GM12878 (cell line): ENCODE measurements around the gene C2CD4D. TPM values are rescaled to one million over a fixed set of nuclear protein-coding genes. Genes with fewer than 3 reads are reported as not detected.

Experiments
- ATAC-seq: fragments of 200-7000 bp; cut with Tn5 transposase; 3 replicates; pipeline ENCODE4 v1.9.1; 2020; ENCODE audit warnings: mild to moderate bottlenecking, moderate library complexity
- BruUV-seq: library from RNA; stranded (reverse); fragments of 400-500 nt; replicated peaks from 2 replicates; lab custom pipeline; 2021; lab: Mats Ljungman, UMichigan
- CTCF ChIA-PET: fragments of 300-600 bp; sonication (Branson Sonifier 250); formaldehyde crosslinking; extraction: SDS; loops from one replicate; lab custom pipeline; 2021; ENCODE audit warnings: inconsistent platforms; lab: Yijun Ruan, JAX
- POLR2A ChIA-PET: fragments of 350-600 bp; formaldehyde crosslinking; extraction: SDS; loops from one replicate; lab custom pipeline; 2021; ENCODE audit warnings: inconsistent platforms; lab: Charles Lee
- RAD21 ChIA-PET: fragments of 300-600 bp; sonication (Branson Sonifier 250); formaldehyde crosslinking; loops from one replicate; lab custom pipeline; 2023; ENCODE audit warnings: antibody characterized with exemption; ENCODE audit not compliant: unreplicated experiment; lab: Charles Lee
- SMC1A ChIA-PET: fragments of 300-600 bp; sonication (Branson Sonifier 250); formaldehyde crosslinking; loops from one replicate; lab custom pipeline; 2023; ENCODE audit not compliant: unreplicated experiment, uncharacterized antibody; lab: Charles Lee
- DNase-seq: peaks from one replicate; pipeline ENCODE4 v3.0.0-alpha.2; 2011; ENCODE audit warnings: low read depth, low spot score
- FAIRE-seq: peaks from 3 replicates; lab custom pipeline; 2011; peaks lifted over from hg19 to GRCh38; lab: Jason Lieb, UNC
- H2AFZ ChIP-seq: 2 replicates; pipeline ENCODE4 v1.6.0; 2011; ENCODE audit warnings: low read depth, low read length, control low read depth; ENCODE audit not compliant: control insufficient read depth
- H3K27ac ChIP-seq: 2 replicates; pipeline ENCODE4 v1.5.1; 2011; ENCODE audit warnings: control low read depth; ENCODE audit not compliant: control insufficient read depth, insufficient read depth
- H3K27me3 ChIP-seq, 2 experiments: replicated peaks in 1 of 2; 2 replicates each; pipeline versions ENCODE4 v1.6.0 to v1.6.1; 2011; ENCODE audit warnings: low read length in 1 of 2; ENCODE audit not compliant: control insufficient read depth in 2 of 2, insufficient read depth in 2 of 2
- H3K36me3 ChIP-seq, 2 experiments: 2 replicates each; pipeline ENCODE4 v1.5.1; 2011; ENCODE audit warnings: low read length in 1 of 2; ENCODE audit not compliant: control insufficient read depth in 2 of 2, insufficient read depth in 2 of 2
- H3K4me1 ChIP-seq: 2 replicates; pipeline ENCODE4 v1.6.1; 2011; ENCODE audit warnings: mild to moderate bottlenecking, low read length, moderate library complexity, mixed read lengths; ENCODE audit not compliant: control insufficient read depth, insufficient read depth
- H3K4me2 ChIP-seq: 2 replicates; pipeline ENCODE4 v1.6.0; 2011; ENCODE audit warnings: control low read depth; ENCODE audit not compliant: control insufficient read depth, insufficient read depth
- H3K4me3 ChIP-seq: fragments of 200-600 bp; sonication (generic); 2 replicates; pipeline ENCODE4 v1.5.1; 2016
- H3K79me2 ChIP-seq: 2 replicates; pipeline ENCODE4 v1.6.0; 2011; ENCODE audit warnings: low read length; ENCODE audit not compliant: control insufficient read depth, insufficient read depth
- H3K9ac ChIP-seq: 2 replicates; pipeline ENCODE4 v1.8.0; 2011; ENCODE audit warnings: low read length, control low read depth, mixed read lengths; ENCODE audit not compliant: control insufficient read depth, insufficient read depth
- H3K9me3 ChIP-seq: replicated peaks from 3 replicates; pipeline ENCODE4 v1.5.1; 2011; ENCODE audit warnings: mild to moderate bottlenecking, low read length; ENCODE audit not compliant: control insufficient read depth, insufficient read depth
- H4K20me1 ChIP-seq: 2 replicates; pipeline ENCODE4 v1.6.0; 2011; ENCODE audit not compliant: control insufficient read depth, insufficient read depth
- BHLHE40 ChIP-seq, 2 experiments: fragments of 450-650 bp in 1 of 2; IDR thresholded peaks; 2 replicates each; pipeline ENCODE4 v1.6.1; 2011 to 2017; ENCODE audit warnings: low read depth in 2 of 2, borderline replicate concordance in 1 of 2, improper control_type of control experiment in 1 of 2, low read length in 1 of 2, mild to moderate bottlenecking in 1 of 2
- CBFB ChIP-seq: IDR thresholded peaks from 2 replicates; pipeline ENCODE4 v1.6.1; 2016; ENCODE audit warnings: antibody characterized with exemption, low read depth
- CEBPB ChIP-seq, 2 experiments: fragments of 150-350 bp in 1 of 2; IDR thresholded peaks; 2 replicates each; pipeline ENCODE4 v1.6.1; 2012 to 2014; ENCODE audit warnings: low read depth in 2 of 2, low read length in 2 of 2, borderline replicate concordance in 1 of 2, inconsistent platforms in 1 of 2
- CHD4 ChIP-seq: fragments of 200-600 bp; sonication (generic); IDR thresholded peaks from 2 replicates; pipeline ENCODE4 v1.6.1; 2016; ENCODE audit warnings: mild to moderate bottlenecking
- CREB1 ChIP-seq: IDR thresholded peaks from 2 replicates; pipeline ENCODE4 v1.6.1; 2012; ENCODE audit warnings: low read depth, mild to moderate bottlenecking, inconsistent platforms
- EP300 ChIP-seq, 2 experiments: fragments of 150-350 bp in 1 of 2; IDR thresholded peaks; 2 replicates each; pipeline ENCODE4 v1.6.1; 2011 to 2012; ENCODE audit warnings: low read depth in 2 of 2, low read length in 2 of 2, borderline replicate concordance in 1 of 2, improper control_type of control experiment in 1 of 2, inconsistent platforms in 1 of 2; ENCODE audit not compliant: control insufficient read depth in 1 of 2
- GATAD2B ChIP-seq: fragments of 450-650 bp; conservative IDR thresholded peaks from 2 replicates; pipeline ENCODE4 v1.6.1; 2017; ENCODE audit warnings: low read depth, mild to moderate bottlenecking, moderate library complexity
- MAX ChIP-seq: IDR thresholded peaks from 2 replicates; pipeline ENCODE4 v1.6.1; 2012; ENCODE audit warnings: low read depth, low read length, improper control_type of control experiment
- MTA3 ChIP-seq: IDR thresholded peaks from 2 replicates; pipeline ENCODE4 v1.6.1; 2012; ENCODE audit warnings: low read length, inconsistent platforms, borderline replicate concordance
- NRF1 ChIP-seq: conservative IDR thresholded peaks from 2 replicates; pipeline ENCODE4 v1.6.1; 2011; ENCODE audit warnings: mild to moderate bottlenecking, low read depth, low read length, improper control_type of control experiment
- RAD21 ChIP-seq: IDR thresholded peaks from 2 replicates; pipeline ENCODE4 v1.6.1; 2011; ENCODE audit warnings: mild to moderate bottlenecking, low read depth, low read length, moderate library complexity; ENCODE audit not compliant: insufficient read depth
- RUNX3 ChIP-seq: IDR thresholded peaks from 2 replicates; pipeline ENCODE4 v1.6.1; 2012; ENCODE audit warnings: low read length, inconsistent platforms
- SUZ12 ChIP-seq: fragments of 200-600 bp; sonication (generic); IDR thresholded peaks from one replicate; pipeline ENCODE4 v1.6.1; 2018; ENCODE audit warnings: antibody characterized with exemption, mild to moderate bottlenecking; ENCODE audit not compliant: unreplicated experiment
- TBL1XR1 ChIP-seq: IDR thresholded peaks from 2 replicates; pipeline ENCODE4 v1.6.1; 2012; ENCODE audit warnings: low read depth, low read length, improper control_type of control experiment
- WGBS: methylation state at CpG from one replicate; pipeline ENCODE4 v1.1.6; 2016; ENCODE audit warnings: low lambda C conversion rate; ENCODE audit not compliant: insufficient replicate concordance, insufficient coverage; ENCODE audit errors: missing lambda C conversion rate; 5-methylcytosine and 5-hydroxymethylcytosine counted together
- in situ Hi-C: fragments of 300-500 bp; cut with MboI; formaldehyde crosslinking; loops from 9 replicates; pipeline ENCODE4 v1.14.3; 2018; ENCODE audit warnings: mixed read lengths
- intact Hi-C: fragments of 100-400 bp; cut with micrococcal nuclease; formaldehyde crosslinking; loops from one replicate; pipeline ENCODE4 v1.14.2; 2022; ENCODE audit not compliant: unreplicated experiment
- polyA plus RNA-seq, 11 experiments: library from polyadenylated mRNA; depleted of rRNA in 4 of 11; unstranded in 6 of 11; stranded (reverse) in 5 of 11; fragments of >200 nt; fragmentation: Nextera tagmentation in 4 of 11; fragmentation: Illumina TruSeq in 1 of 11; extraction: Ambion mirVana in 4 of 11; extraction: Trizol in 1 of 11; gene quantifications; 1 replicate in 1 of 11; 2 replicates in 10 of 11; pipeline versions ENCODE4 v1.2.1 to v1.2.3, GENCODE V29; 2011 to 2016; ENCODE audit warnings: inconsistent platforms in 2 of 11, missing spikeins in 2 of 11, low read depth in 1 of 11
- total RNA-seq, 4 experiments: library from RNA; depleted of rRNA in 3 of 4; stranded (reverse); fragments of >200 nt in 3 of 4; fragmentation: Illumina TruSeq in 1 of 4; extraction: Trizol in 1 of 4; gene quantifications; 2 replicates each; pipeline versions ENCODE4 v1.2.1 to v1.2.3, GENCODE V29; 2013 to 2021
- TF ChIP-seq, protein P1 (sequence below): fragments of 450-650 bp; formaldehyde crosslinking; IDR thresholded peaks from 2 replicates; pipeline ENCODE4 v1.4.0; 2022; ENCODE audit warnings: mild to moderate bottlenecking, moderate library complexity

The C2CD4D gene
- total and polyA plus RNA-seq, 10 of the 15 experiments (the other 5 are each of a cell fraction or from before 2014, with no cell fraction given) = 0.03 to 0.67 (median 0.13) TPM; not detected in 4

DNA sequence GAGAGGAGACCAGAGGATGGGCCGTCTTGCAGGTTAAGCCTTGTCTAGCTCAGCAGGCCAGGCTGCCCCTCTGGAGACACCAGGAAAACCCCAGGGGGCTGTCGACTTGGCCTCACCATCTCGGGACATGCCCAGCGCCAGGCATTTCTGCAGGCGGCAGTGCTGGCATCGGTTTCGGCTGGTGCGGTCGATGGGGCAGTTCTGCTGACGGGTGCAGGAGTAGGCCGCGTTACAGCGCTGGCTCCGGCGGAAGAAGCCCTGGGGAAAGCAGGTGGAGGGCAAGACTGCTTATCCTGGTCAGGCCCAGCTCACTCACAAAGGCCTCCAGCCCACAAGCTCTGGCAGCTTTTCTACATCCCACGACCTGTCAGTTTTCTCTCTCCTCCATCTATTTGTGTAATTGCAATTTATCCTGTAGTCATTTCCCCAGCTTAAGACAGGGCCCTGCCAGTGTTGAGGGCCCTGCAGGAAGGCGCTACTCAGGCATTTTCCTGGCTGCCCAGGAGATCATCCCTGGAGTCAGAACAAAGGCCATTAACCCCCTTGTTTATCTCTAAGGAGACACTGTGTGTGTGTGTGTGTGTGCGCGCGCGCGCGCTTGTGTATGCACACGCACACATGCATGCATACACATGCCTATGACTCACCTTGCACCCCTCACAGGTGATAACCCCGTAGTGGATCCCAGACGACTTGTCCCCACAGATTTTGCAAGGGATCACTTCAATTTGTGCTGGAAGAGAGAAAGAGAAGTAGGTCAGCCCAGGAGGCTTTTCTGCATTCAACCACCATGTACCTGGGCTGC lies 22.9 kb downstream of the C2CD4D start:
- WGBS = 66% methylated on average over 26 of the region's 26 CpGs
- TF ChIP-seq TBL1XR1 = no peak
- no peak for TF ChIP-seq CBFB
- no peak for TF ChIP-seq RUNX3
- TF ChIP-seq CHD4 = no peak
- no peak for TF ChIP-seq NRF1
- TF ChIP-seq GATAD2B = no peak
- TF ChIP-seq EP300 (IDR thresholded peaks at IDR 0.05; ENCODE audit: borderline replicate concordance in 1 of 2, control insufficient read depth in 1 of 2, low read depth in 2 of 2, low read length in 2 of 2) = no peak
- no peak for TF ChIP-seq MAX
- TF ChIP-seq RAD21 = no peak
- no peak for TF ChIP-seq MTA3
- TF ChIP-seq, protein P1, sequence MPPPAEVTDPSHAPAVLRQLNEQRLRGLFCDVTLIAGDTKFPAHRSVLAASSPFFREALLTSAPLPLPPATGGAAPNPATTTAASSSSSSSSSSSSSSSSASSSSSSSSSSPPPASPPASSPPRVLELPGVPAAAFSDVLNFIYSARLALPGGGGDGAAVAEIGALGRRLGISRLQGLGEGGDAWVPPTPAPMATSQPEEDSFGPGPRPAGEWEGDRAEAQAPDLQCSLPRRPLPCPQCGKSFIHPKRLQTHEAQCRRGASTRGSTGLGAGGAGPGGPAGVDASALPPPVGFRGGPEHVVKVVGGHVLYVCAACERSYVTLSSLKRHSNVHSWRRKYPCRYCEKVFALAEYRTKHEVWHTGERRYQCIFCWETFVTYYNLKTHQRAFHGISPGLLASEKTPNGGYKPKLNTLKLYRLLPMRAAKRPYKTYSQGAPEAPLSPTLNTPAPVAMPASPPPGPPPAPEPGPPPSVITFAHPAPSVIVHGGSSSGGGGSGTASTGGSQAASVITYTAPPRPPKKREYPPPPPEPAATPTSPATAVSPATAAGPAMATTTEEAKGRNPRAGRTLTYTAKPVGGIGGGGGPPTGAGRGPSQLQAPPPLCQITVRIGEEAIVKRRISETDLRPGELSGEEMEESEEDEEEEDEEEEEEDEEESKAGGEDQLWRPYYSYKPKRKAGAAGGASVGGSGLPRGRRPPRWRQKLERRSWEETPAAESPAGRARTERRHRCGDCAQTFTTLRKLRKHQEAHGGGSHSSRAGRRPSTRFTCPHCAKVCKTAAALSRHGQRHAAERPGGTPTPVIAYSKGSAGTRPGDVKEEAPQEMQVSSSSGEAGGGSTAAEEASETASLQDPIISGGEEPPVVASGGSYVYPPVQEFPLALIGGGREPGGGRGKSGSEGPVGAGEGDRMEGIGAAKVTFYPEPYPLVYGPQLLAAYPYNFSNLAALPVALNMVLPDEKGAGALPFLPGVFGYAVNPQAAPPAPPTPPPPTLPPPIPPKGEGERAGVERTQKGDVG = no peak
- TF ChIP-seq CEBPB (IDR thresholded peaks at IDR 0.05; ENCODE audit: borderline replicate concordance in 1 of 2, low read depth in 2 of 2, low read length in 2 of 2) = no peak
- TF ChIP-seq SUZ12 = no peak
- TF ChIP-seq CREB1 = no peak
- TF ChIP-seq BHLHE40 (IDR thresholded peaks at IDR 0.05; ENCODE audit: borderline replicate concordance in 1 of 2, low read depth in 2 of 2, low read length in 1 of 2) = no peak
- FAIRE-seq (no peak), DNase-seq (no peak), ATAC-seq (no peak)
- ChIA-PET SMC1A (interaction anchor here (2.0 kb wide), 1 partner anchor 11 kb away, joined by 7 read pairs; no protein-coding TSS in a partner anchor), POLR2A (no interaction called here), RAD21 (no interaction called here), CTCF (no interaction called here)
- H3K4me1 ChIP-seq = no peaks in the 10 kb centered on the region; the same call in 1 of the 2 replicates
- no peak overlapping the region for H3K4me3 ChIP-seq
- no peak overlapping the region for H3K4me2 ChIP-seq
- H4K20me1 ChIP-seq = no peaks in the 10 kb centered on the region
- no peaks in the 10 kb centered on the region for H3K9me3 ChIP-seq
- no peaks in the 10 kb centered on the region for H3K79me2 ChIP-seq
- intact Hi-C loops = no loop called here
- H3K27ac ChIP-seq = no peak overlapping the region
- in situ Hi-C loops = no loop called here
- no peak overlapping the region for H3K9ac ChIP-seq
- no peak overlapping the region for H2AFZ ChIP-seq
- peaks cover 0 to 3% of the 10 kb centered on the region in 2 experiments; a peak in 2 of 4 replicates for H3K27me3 ChIP-seq
- no TSS peak for BruUV-seq
- no peaks in the 10 kb centered on the region for H3K36me3 ChIP-seq
